Choroid plexus epithelial cell (primary cell): Measurements from ENCODE around the gene CCDC88A.
"Not testable (repeated sequence)": the region's sequence is repeated elsewhere in the genome, so short reads cannot be mapped to it uniquely, and the experiment has no call there.

Experiments used
- DNase-seq: peaks from one replicate; pipeline ENCODE4 v3.0.0-alpha.2; 2010; ENCODE audit warnings: low read depth
- H3K4me3 ChIP-seq: 2 replicates; pipeline ENCODE4 v1.5.1; 2011; ENCODE audit warnings: low read depth, mild to moderate bottlenecking, control low read depth, low read length, moderate library complexity
- TF ChIP-seq, protein P1 (sequence below): conservative IDR thresholded peaks from 2 replicates; pipeline ENCODE4 v1.5.1; 2011; ENCODE audit warnings: low read depth, mild to moderate bottlenecking, control low read depth, inconsistent platforms, low read length, moderate library complexity

Gene CCDC88A

DNA sequence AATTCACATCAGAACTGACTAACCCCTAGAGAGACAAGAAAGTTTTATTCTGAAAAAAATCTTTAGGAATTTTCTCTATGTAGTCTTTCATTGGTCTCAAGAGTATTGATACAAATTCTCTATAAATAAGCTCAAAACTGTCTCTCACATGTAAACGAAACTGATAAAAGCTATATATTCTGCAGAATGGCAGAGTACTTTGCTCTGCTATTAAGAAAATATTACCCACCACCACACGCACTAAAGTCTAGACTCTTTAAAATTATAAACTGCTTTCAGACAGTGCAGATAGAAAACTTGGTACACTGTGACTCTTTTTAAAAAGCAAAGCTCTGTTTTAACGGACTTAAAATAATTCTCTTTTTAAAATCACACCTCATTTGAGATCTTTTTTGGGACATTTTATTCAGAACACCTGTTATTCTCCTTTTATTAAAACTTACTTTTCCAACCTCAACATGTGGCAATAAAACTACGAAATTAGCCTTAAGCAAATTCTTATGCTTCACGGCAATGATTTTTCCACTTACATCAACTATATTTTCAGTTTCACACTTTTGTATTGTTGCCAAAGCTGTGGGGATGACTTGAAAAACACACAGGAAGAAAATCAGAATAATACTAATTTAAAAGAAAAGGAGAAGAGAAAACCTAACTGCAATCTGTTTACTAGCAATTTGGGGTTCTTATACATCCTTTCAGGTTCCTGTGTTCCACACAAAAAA lies 58.0 kb downstream of the CCDC88A start:
- no peak for DNase-seq
- TF ChIP-seq, protein P1, sequence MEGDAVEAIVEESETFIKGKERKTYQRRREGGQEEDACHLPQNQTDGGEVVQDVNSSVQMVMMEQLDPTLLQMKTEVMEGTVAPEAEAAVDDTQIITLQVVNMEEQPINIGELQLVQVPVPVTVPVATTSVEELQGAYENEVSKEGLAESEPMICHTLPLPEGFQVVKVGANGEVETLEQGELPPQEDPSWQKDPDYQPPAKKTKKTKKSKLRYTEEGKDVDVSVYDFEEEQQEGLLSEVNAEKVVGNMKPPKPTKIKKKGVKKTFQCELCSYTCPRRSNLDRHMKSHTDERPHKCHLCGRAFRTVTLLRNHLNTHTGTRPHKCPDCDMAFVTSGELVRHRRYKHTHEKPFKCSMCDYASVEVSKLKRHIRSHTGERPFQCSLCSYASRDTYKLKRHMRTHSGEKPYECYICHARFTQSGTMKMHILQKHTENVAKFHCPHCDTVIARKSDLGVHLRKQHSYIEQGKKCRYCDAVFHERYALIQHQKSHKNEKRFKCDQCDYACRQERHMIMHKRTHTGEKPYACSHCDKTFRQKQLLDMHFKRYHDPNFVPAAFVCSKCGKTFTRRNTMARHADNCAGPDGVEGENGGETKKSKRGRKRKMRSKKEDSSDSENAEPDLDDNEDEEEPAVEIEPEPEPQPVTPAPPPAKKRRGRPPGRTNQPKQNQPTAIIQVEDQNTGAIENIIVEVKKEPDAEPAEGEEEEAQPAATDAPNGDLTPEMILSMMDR = no peak
- H3K4me3 ChIP-seq = no peak overlapping the region

DNA sequence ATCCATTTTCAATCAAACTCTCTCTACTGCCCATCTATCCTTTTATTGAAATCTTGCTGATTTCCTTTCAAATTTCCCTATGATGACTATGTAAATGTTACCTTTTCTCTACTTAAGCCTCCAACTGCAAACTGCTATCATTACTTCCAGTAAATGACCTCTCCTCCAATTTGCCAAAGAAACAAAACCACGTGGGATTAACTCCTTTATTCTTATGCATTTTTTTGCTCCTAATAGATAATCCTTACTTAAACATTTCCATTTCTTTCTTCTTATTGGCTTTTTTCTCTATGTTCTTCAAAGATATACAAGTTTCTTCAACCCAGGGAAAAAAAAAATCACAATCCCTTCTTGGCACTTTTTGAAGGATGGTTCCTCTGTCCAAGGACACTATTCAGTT lies 61.2 kb downstream of the CCDC88A start:
- no peak overlapping the region for H3K4me3 ChIP-seq
- DNase-seq = no peak
- TF ChIP-seq, protein P1 = no peak

DNA sequence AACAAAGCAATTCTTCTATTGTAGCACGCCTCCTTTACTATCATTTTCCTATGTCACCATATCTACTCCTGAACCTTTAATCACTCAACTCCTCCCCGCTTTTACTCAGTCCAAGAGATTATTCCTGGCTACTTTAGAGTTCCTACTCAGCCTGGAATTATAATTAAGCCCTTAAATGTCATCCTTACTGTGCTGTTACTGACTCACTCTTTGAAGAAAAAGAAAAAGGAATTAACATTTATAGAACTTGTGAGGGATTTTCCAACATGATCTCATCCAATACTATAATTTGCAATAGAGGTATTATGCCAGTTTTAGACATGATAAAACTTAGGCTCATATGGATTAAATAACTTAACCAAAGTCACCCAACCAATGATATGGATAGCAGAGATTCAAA lies 61.7 kb downstream of the CCDC88A start:
- no peak for DNase-seq
- H3K4me3 ChIP-seq = no peak overlapping the region
- TF ChIP-seq, protein P1 = no peak

DNA sequence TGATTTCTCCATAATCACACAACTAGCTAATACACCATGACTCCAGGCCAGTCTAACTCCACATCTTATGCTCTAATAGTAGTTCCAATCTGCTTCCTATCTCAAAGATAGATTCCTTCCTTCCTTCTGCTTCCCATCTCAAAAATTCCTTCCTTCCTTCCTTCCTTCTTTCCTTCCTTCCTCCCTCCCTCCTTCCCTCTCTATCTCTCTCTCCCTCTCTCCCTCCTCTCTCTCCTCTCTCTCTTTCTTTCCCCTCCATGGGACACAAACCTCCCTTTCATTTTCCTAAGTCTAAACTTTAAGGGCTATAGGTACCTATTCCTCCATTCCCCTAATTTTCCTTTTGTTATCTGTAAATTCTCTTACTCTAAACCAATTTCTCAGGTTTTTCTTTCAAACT lies 62.5 kb downstream of the CCDC88A start:
- no peak for DNase-seq
- TF ChIP-seq, protein P1 = no peak
- no peak overlapping the region for H3K4me3 ChIP-seq

DNA sequence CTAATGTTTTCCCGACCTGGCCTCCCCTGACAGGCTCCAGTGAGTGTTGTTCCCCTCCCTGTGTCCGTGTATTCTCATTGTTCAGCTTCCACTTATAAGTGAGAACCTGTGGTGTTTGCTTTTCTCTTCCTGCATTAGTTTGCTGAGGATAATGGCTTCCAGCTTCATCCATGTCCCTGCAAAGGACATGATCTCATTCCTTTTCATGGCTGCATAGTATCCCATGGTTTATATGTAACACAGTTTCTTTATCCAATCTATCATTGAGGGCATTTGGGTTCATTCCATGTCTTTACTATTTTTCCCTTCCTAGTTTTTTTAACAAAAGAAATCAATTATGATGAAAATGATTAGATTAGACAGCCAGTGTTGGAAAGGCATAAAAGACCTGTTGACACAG lies 63.5 kb downstream of the CCDC88A start:
- not testable (repeated sequence) for H3K4me3 ChIP-seq, DNase-seq

DNA sequence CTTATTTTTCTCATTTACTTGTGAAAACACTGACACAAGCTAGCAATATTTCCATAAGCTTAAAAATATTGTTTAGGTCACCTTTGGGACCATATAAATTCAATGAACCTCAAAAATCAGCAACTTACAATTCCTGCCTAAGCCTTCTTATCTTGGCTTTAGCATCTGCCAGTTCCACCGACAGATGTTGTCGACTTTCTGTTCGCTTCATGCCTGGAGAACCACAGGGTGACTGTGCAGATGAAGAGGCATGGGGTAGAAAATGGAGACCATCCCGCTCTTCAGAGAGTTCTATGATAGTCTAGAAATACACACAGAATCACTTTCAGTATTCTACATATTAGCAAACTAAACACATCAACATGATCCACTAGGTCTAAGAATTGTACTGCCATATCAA lies 64.2 kb downstream of the CCDC88A start:
- no peak for DNase-seq
- no peak overlapping the region for H3K4me3 ChIP-seq
- TF ChIP-seq, protein P1 = no peak

DNA sequence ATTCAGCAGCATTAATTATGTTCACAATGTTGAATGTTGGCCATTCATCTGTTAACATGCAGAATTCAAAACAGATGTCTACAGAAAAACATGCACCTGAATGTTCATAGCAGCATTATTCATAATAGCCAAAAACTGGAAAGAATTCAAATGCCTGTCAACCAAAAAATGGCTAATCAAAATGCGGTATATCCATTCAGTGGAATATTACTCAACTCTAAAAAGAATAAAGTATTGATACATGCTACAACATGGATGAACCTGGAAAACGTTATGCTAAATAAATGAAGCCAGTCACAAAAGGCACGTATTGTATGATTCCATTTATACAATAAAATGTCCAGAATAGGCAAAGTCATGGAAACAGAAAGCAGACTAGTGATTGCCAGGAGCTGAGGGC lies 68.0 kb downstream of the CCDC88A start:
- TF ChIP-seq, protein P1 = no peak
- no peak for DNase-seq
- H3K4me3 ChIP-seq = no peak overlapping the region
